Measurements from ENCODE around the gene MTHFD1. TPM values are rescaled to one million over a fixed set of nuclear protein-coding genes. Genes with fewer than 3 reads are reported as not detected.
A peak's percentile ranks its signal among the peaks of the same experiment; 100 is the strongest.

The MTHFD1 gene
- total and polyA plus RNA-seq, 9 of the 15 experiments (the other 6 are each of a cell fraction or from before 2014, with no cell fraction given), result 66.7 to 158 (median 90.9) TPM

DNA sequence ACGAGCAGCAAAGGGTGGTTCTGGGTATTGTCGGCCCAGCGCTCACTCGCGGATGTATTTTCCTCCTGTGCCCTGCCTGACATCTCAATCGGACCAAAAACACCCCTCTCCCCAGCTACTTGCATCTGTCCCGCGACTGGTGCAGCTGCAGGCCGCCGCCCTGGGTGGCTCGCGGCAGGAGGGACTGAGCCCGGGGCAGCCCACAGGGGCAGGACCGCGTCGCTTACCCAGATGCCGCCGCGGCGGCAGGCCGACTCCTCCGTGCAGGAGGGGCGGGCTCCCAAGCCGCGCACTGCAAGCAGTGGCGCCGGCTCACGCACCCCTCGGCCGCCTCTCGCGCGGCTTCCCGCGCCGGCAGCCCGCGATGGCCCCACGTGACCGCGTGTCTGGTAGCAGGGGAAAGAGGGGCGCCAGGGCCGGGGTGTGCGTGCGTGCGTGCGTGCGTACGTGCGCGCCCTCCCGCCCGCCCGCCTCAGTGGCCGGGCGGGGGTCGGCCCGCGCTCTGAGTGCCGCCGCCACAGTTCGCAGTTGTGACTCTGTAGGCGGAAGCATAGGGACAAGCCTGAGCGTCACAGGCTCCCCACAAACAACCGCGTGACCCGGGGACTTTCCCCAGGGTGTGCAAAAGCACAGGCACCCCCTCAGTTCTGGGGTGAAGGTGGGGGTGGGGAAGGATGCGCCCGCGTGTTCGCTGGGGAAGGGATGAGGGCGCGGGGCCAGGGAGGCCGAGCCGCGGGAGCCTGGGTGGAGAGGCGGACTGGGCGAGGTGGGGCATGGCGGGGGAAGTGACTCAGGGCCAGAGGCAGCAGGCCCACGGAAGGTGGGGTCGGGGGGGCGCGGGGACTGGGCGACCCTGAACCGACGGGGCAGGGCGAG, 115.5 kb downstream of the MTHFD1 start, which contains the start of gene ZBTB25 (continued):
- TF ChIP-seq CREB1 (IDR thresholded peaks at IDR 0.05), result 0 out of 2 replicates have a peak, but pooled peaks have one; percentile 15
- TF ChIP-seq CREB1 (CRISPR knock-in tag; IDR thresholded peaks at IDR 0.05), result peak; percentile 51; the same call in 1 of the 2 replicates
- no peak for TF ChIP-seq SNRNP70 (optimal IDR thresholded peaks at IDR 0.05; ENCODE audit: low read depth, low read length)
- TF ChIP-seq ZFPM2 (CRISPR knock-in tag; IDR thresholded peaks at IDR 0.05), result no peak
- peak; percentile 49 for TF ChIP-seq FOSL1 (tag; conservative IDR thresholded peaks at IDR 0.05)
- TF ChIP-seq BCOR (IDR thresholded peaks at IDR 0.05), result no peak
- no peak for TF ChIP-seq MXI1 (IDR thresholded peaks at IDR 0.05; ENCODE audit: low read depth, low read length)
- TF ChIP-seq SREBF1 (IDR thresholded peaks at IDR 0.05; ENCODE audit: borderline replicate concordance, low read depth, low read length), result no peak
- TF ChIP-seq, protein P1, sequence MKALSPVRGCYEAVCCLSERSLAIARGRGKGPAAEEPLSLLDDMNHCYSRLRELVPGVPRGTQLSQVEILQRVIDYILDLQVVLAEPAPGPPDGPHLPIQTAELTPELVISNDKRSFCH (CRISPR knock-in tag; IDR thresholded peaks at IDR 0.05), result no peak
- TF ChIP-seq, protein P1 (tag; IDR thresholded peaks at IDR 0.05), result no peak
- no peak; the same call in 1 of the 2 replicates for TF ChIP-seq RNF2 (IDR thresholded peaks at IDR 0.05)
- TF ChIP-seq IFI16 (CRISPR knock-in tag; IDR thresholded peaks at IDR 0.05), result no peak
- no peak for TF ChIP-seq TGIF2 (CRISPR knock-in tag; IDR thresholded peaks at IDR 0.05)
- peak; percentile 76 for TF ChIP-seq BHLHE40 (IDR thresholded peaks at IDR 0.05; ENCODE audit: low read length)
- no peak for TF ChIP-seq RBM22 (IDR thresholded peaks at IDR 0.05; ENCODE audit: low read depth, low read length, poor library complexity, severe bottlenecking)
- TF ChIP-seq, protein P2, sequence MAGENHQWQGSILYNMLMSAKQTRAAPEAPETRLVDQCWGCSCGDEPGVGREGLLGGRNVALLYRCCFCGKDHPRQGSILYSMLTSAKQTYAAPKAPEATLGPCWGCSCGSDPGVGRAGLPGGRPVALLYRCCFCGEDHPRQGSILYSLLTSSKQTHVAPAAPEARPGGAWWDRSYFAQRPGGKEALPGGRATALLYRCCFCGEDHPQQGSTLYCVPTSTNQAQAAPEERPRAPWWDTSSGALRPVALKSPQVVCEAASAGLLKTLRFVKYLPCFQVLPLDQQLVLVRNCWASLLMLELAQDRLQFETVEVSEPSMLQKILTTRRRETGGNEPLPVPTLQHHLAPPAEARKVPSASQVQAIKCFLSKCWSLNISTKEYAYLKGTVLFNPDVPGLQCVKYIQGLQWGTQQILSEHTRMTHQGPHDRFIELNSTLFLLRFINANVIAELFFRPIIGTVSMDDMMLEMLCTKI (IDR thresholded peaks at IDR 0.05; ENCODE audit: partially characterized antibody), result no peak
- TF ChIP-seq BRF1 (IDR thresholded peaks at IDR 0.05; ENCODE audit: borderline replicate concordance, extremely low read depth, insufficient read length), result no peak
- TF ChIP-seq EP400 (IDR thresholded peaks at IDR 0.05), result peak; percentile 51
- no peak for TF ChIP-seq PTBP1 (IDR thresholded peaks at IDR 0.05; ENCODE audit: low read depth, low read length)
- no peak for TF ChIP-seq POLR2AphosphoS2 (IDR thresholded peaks at IDR 0.05; ENCODE audit: low read length)
- no peak for TF ChIP-seq HNRNPK (IDR thresholded peaks at IDR 0.05; ENCODE audit: low read depth, low read length, poor library complexity, severe bottlenecking)
- no peak for TF ChIP-seq ZEB2 (IDR thresholded peaks at IDR 0.05)
- no peak for TF ChIP-seq ESRRB (CRISPR knock-in tag; IDR thresholded peaks at IDR 0.05; ENCODE audit: borderline replicate concordance)
- TF ChIP-seq ZNF561 (CRISPR knock-in tag; conservative IDR thresholded peaks at IDR 0.05), result no peak
- peak; percentile 14 for TF ChIP-seq POLR2H (tag; IDR thresholded peaks at IDR 0.05; ENCODE audit: low read depth)
